Stimulated activated CD8-positive, alpha-beta memory T cell treated with anti-CD3 and anti-CD28 coated beads, Interleukin-7, amount 100 ng/mL, for 1 hour (primary cell): ENCODE data around the gene CELF5.
"Not testable (repeated sequence)": the region's sequence is repeated elsewhere in the genome, so short reads cannot be mapped to it uniquely, and the experiment has no call there.

ENCODE experiments used
- DNase-seq, 2 donors: peaks; one replicate each; pipeline ENCODE4 v3.0.0-alpha.2; 2020; ENCODE audit warnings: low read depth in 2 of 2

CELF5 gene

GRCh38 chr19:3190470-3190770 lies 34.0 kb upstream of the CELF5 start:
- DNase-seq: no peak

DNA sequence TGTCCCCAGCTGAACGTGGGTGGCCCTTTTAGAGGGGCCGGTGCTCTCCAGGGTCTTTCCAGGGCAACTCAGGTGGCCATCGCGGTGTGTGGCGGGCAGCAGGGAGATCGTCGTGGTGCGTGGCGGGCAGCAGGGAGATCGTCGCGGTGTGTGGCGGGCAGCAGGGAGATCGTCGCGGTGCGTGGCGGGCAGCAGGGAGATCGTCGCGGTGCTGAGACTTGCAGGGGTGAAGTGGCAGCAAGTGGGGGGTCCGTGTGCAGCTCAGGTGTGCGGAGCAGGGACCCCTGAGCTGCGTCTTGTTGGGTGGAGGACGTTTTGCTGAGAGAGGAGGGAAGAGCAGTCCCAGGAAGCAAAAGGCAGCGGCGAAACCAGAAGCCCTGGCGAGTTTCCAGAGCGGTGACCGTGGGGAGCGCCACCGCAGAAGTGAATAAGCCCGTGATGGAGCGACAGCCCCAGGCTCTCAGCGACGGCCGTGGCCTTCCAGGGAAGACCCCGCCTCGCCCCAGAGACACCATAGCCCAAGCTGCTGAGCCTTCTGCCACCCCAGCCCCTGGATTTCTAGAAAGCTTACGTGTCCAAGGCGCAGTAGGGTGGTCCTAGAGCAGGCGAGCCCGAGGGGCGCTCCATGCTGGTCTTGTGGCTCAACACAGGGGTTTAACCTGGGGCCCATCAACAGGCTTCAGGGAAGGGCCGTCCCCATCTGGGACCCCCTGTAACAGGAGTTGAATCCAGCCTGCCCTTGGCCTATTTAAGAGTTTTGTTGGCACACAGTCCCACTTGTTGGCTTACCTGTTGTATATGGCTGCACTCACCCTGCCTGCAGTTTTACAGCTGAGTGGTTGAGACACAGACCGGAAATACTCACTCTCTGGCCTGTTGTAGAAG lies 33.3 kb upstream of the CELF5 start:
- DNase-seq: no peak

- DNase-seq: not testable (repeated sequence)
Observed at GRCh38 chr19:3191806-3192104, 32.7 kb upstream of the CELF5 start.

DNA sequence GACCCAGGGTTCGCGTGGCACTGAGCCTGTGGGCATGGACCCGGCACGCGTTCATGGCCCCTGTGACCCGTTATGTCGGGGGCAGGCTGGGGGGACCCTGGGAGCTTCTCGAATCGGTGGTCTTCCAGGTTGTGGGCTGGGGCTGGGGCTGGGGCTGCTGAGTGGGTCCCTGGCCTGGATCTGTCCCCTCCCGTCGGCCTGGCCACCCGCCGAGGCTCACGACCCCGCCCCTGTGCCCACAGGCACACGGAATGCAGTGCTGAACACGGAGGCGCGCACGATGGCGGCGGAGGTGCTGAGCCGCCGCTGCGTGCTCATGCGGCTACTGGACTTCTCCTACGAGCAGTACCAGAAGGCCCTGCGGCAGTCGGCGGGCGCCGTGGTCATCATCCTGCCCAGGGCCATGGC lies 32.2 kb upstream of the CELF5 start:
- no peak for DNase-seq

GRCh38 chr19:3192684-3193083 lies 31.8 kb upstream of the CELF5 start:
- no peak for DNase-seq

DNA sequence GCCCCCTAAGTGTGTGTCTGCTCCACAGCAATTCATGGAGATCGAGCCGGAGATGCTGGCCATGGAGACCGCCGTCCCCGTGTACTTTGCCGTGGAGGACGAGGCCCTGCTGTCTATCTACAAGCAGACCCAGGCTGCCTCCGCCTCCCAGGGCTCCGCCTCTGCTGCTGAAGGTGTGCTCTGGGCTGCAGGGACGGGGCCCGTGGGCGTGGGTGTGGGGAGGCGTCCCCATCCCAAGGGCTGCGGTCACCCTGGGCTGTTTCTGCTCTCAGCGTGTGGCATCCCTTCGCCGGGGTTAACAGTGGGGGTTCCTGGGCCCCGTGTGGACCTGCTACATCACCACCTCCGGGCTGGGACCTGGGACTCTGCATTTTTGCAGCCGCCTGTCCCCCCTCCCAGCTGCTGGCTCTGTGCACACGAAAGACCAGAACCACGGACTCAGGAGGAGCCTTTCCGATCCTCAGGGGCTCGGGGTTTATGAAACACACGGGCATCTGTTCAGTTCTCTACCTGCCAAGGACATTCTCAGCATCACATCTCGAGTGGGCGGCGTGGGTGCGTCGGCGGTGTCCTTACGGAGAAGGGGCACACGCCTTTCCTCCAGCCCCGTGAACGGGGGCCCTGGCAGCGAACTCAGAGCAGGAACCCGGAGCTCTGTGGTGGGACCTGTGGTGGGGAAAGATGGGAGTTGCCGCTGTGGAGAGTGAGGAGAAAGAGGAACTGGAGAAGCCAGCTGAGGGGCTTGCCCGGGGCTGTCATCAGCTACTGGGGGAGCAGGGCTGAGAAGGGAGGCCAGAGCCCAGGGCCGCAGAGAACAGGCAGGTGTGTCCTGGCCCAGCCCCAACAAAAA lies 31.0 kb upstream of the CELF5 start:
- no peak for DNase-seq

GRCh38 chr19:3194106-3195087 lies 30.1 kb upstream of the CELF5 start:
- no peak for DNase-seq

DNA sequence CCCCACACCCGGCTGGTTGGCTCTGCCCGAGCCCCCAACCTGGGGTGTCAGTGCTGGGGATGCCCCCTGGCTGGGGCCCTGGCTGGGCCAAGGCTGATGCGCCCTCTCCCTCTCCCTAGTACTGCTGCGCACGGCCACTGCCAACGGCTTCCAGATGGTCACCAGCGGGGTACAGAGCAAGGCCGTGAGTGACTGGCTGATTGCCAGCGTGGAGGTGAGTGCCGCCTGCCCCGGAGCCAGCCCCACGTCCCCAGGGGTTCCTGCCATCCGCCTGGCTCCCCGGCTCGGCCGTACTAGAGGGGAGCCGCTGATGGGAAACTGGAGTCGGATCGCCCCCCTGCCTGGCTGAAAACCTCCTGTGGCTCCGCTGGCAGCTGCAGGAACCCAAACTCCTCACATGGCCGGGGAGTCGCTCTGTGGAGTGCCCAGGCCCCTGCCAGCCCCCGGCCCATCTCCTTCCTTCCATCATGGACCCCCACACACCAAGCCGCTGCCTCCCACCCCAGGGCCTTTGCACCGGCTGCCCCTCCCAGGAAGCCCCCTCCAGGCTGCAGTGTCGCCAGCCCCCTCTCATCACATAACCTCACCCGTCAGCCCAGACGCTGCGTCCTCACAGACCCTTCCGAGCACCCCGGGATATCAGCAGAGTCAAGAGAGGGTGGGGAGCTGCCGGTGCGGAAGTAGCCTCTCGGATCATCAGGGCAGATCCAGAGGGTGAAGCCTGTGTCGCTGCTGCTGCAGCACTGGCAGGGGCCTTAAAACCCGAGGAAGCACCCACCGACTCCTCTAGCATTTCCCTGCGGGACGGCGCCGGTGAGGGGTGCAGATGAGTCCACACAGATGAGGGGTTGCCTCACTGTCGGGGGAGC lies 28.2 kb upstream of the CELF5 start:
- no peak for DNase-seq

DNA sequence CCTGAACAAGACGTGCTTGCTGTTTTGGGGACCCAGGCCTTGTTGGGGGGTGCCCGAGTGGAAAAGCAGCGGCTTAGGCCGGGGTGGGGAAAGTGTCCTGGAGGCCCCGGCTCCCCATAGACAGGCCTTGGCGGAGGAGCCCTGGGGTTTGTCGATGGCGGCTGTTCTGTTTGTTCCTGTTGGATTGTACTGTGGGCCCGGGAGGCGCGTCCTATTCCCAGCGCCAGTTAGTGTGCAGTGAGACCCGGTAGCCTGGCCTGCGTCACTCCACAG lies 27.6 kb upstream of the CELF5 start:
- no peak for DNase-seq

GRCh38 chr19:3198901-3199700 lies 25.4 kb upstream of the CELF5 start:
- DNase-seq: no peak

GRCh38 chr19:3201072-3201700 lies 23.3 kb upstream of the CELF5 start:
- no peak for DNase-seq

DNA sequence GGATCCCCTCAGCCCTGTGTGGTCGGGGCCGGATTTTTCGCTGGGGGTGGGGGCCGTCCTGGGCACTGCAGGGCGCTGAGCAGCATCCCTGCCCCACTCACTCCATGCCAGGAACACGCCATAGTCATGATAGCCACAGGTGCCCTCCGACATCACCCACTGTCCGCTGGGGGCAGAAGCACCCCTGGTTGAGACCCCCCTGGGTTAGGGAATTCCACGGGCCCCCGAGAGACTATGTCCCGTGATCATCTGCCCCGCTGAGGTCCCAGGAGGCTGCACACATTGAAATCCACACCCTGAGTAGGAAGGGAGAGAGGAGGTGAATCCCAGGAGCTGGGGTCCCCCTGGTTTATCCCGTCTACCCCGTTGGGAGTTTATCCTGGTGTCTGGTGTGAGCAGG lies 22.6 kb upstream of the CELF5 start:
- DNase-seq: no peak

GRCh38 chr19:3202346-3202745 lies 22.1 kb upstream of the CELF5 start:
- DNase-seq: no peak

- DNase-seq: not testable (repeated sequence)
Observed at GRCh38 chr19:3202895-3203294, 21.6 kb upstream of the CELF5 start.

GRCh38 chr19:3203805-3204645 lies 20.4 kb upstream of the CELF5 start:
- no peak for DNase-seq

DNA sequence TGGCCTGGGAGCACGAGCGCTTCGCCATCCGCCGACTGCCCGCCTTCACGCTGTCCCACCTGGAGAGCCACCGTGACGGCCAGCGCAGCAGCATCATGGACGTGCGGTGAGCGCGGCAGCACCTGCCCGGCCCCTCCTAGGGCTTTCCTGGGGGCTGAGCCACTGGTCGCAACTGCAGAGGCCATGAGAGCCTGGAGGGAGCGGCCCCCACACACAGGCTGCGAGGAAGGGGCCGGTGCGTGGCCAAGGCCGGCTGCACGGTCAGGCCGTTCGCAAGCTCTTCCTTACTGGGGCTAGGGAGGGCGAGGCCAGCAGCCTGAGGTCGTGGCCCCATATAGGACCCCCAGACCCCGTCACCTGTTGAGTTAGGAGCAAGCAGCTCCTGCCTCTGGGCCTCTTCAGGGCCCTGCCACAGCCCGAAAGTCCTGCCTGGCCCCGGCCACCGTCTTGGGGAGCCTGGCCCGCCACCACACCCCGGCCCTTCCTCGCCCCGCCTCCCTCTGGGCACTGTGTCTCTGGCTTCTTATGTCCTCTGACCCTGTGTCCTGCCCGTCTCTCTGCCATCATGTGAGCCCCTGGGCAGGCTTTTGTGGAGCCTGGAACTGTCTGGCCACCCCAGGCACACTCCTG lies 19.7 kb upstream of the CELF5 start:
- no peak for DNase-seq

- no peak for DNase-seq
Observed at GRCh38 chr19:3206216-3206953, 18.1 kb upstream of the CELF5 start.
